Stimulated activated naive B cell treated with anti-CD40 and anti-IgM and Interleukin-4, amounts not matched to agents 10 μg/mL and 1 μg/mL and 100 μg/mL, for 72 hours (primary cell): Measurements from ENCODE around the gene SPECC1L.

Experiments
- ATAC-seq, 2 donors: fragments of 150-1000 bp; cut with Tn5 transposase; replicated peaks; 2 replicates each; pipeline ENCODE4 v1.10.0; 2021; ENCODE audit warnings: moderate library complexity in 1 of 2
- DNase-seq: peaks from one replicate; pipeline ENCODE4 v3.0.0; 2021
- H3K27ac Mint-ChIP-seq: one replicate; pipeline ENCODE4 v1.8.0; 2022; ENCODE audit warnings: mild to moderate bottlenecking, mixed read lengths
- H3K27me3 Mint-ChIP-seq, 2 donors: one replicate each; pipeline ENCODE4 v1.8.0; 2022; ENCODE audit warnings: mixed read lengths in 2 of 2
- H3K36me3 Mint-ChIP-seq, 2 donors: one replicate each; pipeline ENCODE4 v1.8.0; 2022; ENCODE audit warnings: mixed read lengths in 2 of 2, mild to moderate bottlenecking in 1 of 2
- H3K4me1 Mint-ChIP-seq, 2 donors: one replicate each; pipeline ENCODE4 v1.8.0; 2022; ENCODE audit warnings: mixed read lengths in 2 of 2, mild to moderate bottlenecking in 1 of 2
- H3K4me3 Mint-ChIP-seq, 2 donors: one replicate each; pipeline ENCODE4 v1.8.0; 2022; ENCODE audit warnings: mild to moderate bottlenecking in 2 of 2, mixed read lengths in 2 of 2, moderate library complexity in 1 of 2
- H3K9me3 Mint-ChIP-seq, 2 donors: one replicate each; pipeline ENCODE4 v1.8.0; 2022; ENCODE audit warnings: mixed read lengths in 2 of 2, mild to moderate bottlenecking in 1 of 2

SPECC1L gene

GRCh38 chr22:24390576-24390975 is 119.9 kb downstream of the SPECC1L start:
- ATAC-seq, result no peak
- Mint-ChIP-seq H3K4me3 (no peak overlapping the region), H3K27me3 (no peaks in the 10 kb centered on the region), H3K27ac (no peak overlapping the region), H3K4me1 (peaks cover 2 to 5% of the 10 kb centered on the region in 2 donors), H3K36me3 (peaks cover 31 to 35% of the 10 kb centered on the region in 2 donors), H3K9me3 (no peaks in the 10 kb centered on the region)
- DNase-seq, result no peak

- no peaks in the 10 kb centered on the region for H3K9me3 Mint-ChIP-seq
- H3K27me3 Mint-ChIP-seq, result no peaks in the 10 kb centered on the region
- DNase-seq (no peak), ATAC-seq (no peak)
- no peak overlapping the region for H3K27ac Mint-ChIP-seq
- H3K36me3 Mint-ChIP-seq, result peaks cover 31 to 36% of the 10 kb centered on the region in 2 donors
- no peak overlapping the region for H3K4me3 Mint-ChIP-seq
- peaks cover 2 to 5% of the 10 kb centered on the region in 2 donors for H3K4me1 Mint-ChIP-seq
Measured at GRCh38 chr22:24391836-24392217, 121.2 kb downstream of the SPECC1L start.

- Mint-ChIP-seq H3K4me1 (peaks cover 2 to 5% of the 10 kb centered on the region in 2 donors), H3K36me3 (peaks cover 29 to 34% of the 10 kb centered on the region in 2 donors), H3K27me3 (no peaks in the 10 kb centered on the region), H3K9me3 (no peaks in the 10 kb centered on the region), H3K27ac (no peak overlapping the region), H3K4me3 (no peak overlapping the region)
- no peak for ATAC-seq
- no peak for DNase-seq
Measured at GRCh38 chr22:24392218-24392931, 121.7 kb downstream of the SPECC1L start.

- Mint-ChIP-seq H3K9me3 (no peaks in the 10 kb centered on the region), H3K36me3 (peaks cover 31 to 37% of the 10 kb centered on the region in 2 donors), H3K4me3 (no peak overlapping the region), H3K27ac (no peak overlapping the region), H3K4me1 (peaks cover 5% of the 10 kb centered on the region in 2 donors), H3K27me3 (no peaks in the 10 kb centered on the region)
- ATAC-seq (no peak), DNase-seq (no peak)
Measured at GRCh38 chr22:24393012-24393559, 122.5 kb downstream of the SPECC1L start.

- H3K27me3 Mint-ChIP-seq, result no peaks in the 10 kb centered on the region
- ATAC-seq (no peak), DNase-seq (no peak)
- H3K4me1 Mint-ChIP-seq, result peaks cover 5% of the 10 kb centered on the region in 2 donors
- no peaks in the 10 kb centered on the region for H3K9me3 Mint-ChIP-seq
- no peak overlapping the region for H3K27ac Mint-ChIP-seq
- H3K36me3 Mint-ChIP-seq, result peaks cover 27 to 38% of the 10 kb centered on the region in 2 donors
- H3K4me3 Mint-ChIP-seq, result no peak overlapping the region
Measured at GRCh38 chr22:24393848-24394247, 123.2 kb downstream of the SPECC1L start.

GRCh38 chr22:24394254-24394653 is 123.6 kb downstream of the SPECC1L start:
- H3K4me3 Mint-ChIP-seq, result no peak overlapping the region
- no peaks in the 10 kb centered on the region for H3K9me3 Mint-ChIP-seq
- H3K27me3 Mint-ChIP-seq, result no peaks in the 10 kb centered on the region
- DNase-seq (no peak), ATAC-seq (no peak)
- peaks cover 5% of the 10 kb centered on the region in 2 donors for H3K4me1 Mint-ChIP-seq
- H3K27ac Mint-ChIP-seq, result no peak overlapping the region
- H3K36me3 Mint-ChIP-seq, result peaks cover 27 to 37% of the 10 kb centered on the region in 2 donors

- ATAC-seq (no peak), DNase-seq (no peak)
- Mint-ChIP-seq H3K4me1 (peaks cover 32 to 36% of the 10 kb centered on the region in 2 donors), H3K36me3 (peaks cover 32 to 51% of the 10 kb centered on the region in 2 donors), H3K27me3 (no peaks in the 10 kb centered on the region), H3K4me3 (no peak overlapping the region), H3K9me3 (no peaks in the 10 kb centered on the region), H3K27ac (no peak overlapping the region)
Measured at GRCh38 chr22:24398409-24398808, 127.8 kb downstream of the SPECC1L start.

- Mint-ChIP-seq H3K27ac (peak overlapping the region; percentile 26), H3K36me3 (peaks cover 45 to 61% of the 10 kb centered on the region in 2 donors), H3K4me3 (peak overlapping the region in 1 of 2 donors; percentile 65), H3K27me3 (no peaks in the 10 kb centered on the region), H3K4me1 (peaks cover 35 to 38% of the 10 kb centered on the region in 2 donors), H3K9me3 (no peaks in the 10 kb centered on the region)
- ATAC-seq, result no peak
- no peak for DNase-seq
Measured at GRCh38 chr22:24400034-24400725, 129.5 kb downstream of the SPECC1L start.

- no peak for DNase-seq
- peaks cover 46 to 58% of the 10 kb centered on the region in 2 donors for H3K36me3 Mint-ChIP-seq
- peak overlapping the region; percentile 56 for H3K27ac Mint-ChIP-seq
- H3K9me3 Mint-ChIP-seq, result no peaks in the 10 kb centered on the region
- no peaks in the 10 kb centered on the region for H3K27me3 Mint-ChIP-seq
- peak overlapping the region; percentile 65 for H3K4me3 Mint-ChIP-seq
- ATAC-seq, result no peak
- H3K4me1 Mint-ChIP-seq, result peaks cover 35 to 38% of the 10 kb centered on the region in 2 donors
Measured at GRCh38 chr22:24400726-24401596, 130.3 kb downstream of the SPECC1L start.

- Mint-ChIP-seq H3K9me3 (no peaks in the 10 kb centered on the region), H3K4me1 (peaks cover 35 to 38% of the 10 kb centered on the region in 2 donors), H3K27me3 (no peaks in the 10 kb centered on the region), H3K36me3 (peaks cover 43 to 60% of the 10 kb centered on the region in 2 donors), H3K4me3 (peak overlapping the region in 1 of 2 donors; percentile 56), H3K27ac (peak overlapping the region; percentile 75)
- ATAC-seq, result peak; percentile 30 to 33
- no peak for DNase-seq
Measured at GRCh38 chr22:24401931-24402367, 131.3 kb downstream of the SPECC1L start.

GRCh38 chr22:24402460-24403192 is 132.0 kb downstream of the SPECC1L start:
- H3K4me3 Mint-ChIP-seq, result peak overlapping the region; percentile 54 to 56
- H3K36me3 Mint-ChIP-seq, result peaks cover 49 to 65% of the 10 kb centered on the region in 2 donors
- peaks cover 38% of the 10 kb centered on the region in 2 donors for H3K4me1 Mint-ChIP-seq
- H3K27ac Mint-ChIP-seq, result peak overlapping the region; percentile 79
- no peaks in the 10 kb centered on the region for H3K9me3 Mint-ChIP-seq
- no peaks in the 10 kb centered on the region for H3K27me3 Mint-ChIP-seq
- ATAC-seq (peak; percentile 87), DNase-seq (peak; percentile 36)

- Mint-ChIP-seq H3K9me3 (no peaks in the 10 kb centered on the region), H3K4me3 (no peak overlapping the region), H3K36me3 (peaks cover 50 to 64% of the 10 kb centered on the region in 2 donors), H3K27me3 (no peaks in the 10 kb centered on the region), H3K4me1 (peaks cover 35 to 38% of the 10 kb centered on the region in 2 donors), H3K27ac (no peak overlapping the region)
- ATAC-seq (no peak), DNase-seq (no peak)
Measured at GRCh38 chr22:24403346-24403745, 132.7 kb downstream of the SPECC1L start.

GRCh38 chr22:24404561-24405275 is 134.1 kb downstream of the SPECC1L start:
- peaks cover 35 to 38% of the 10 kb centered on the region in 2 donors for H3K4me1 Mint-ChIP-seq
- ATAC-seq, result no peak
- H3K9me3 Mint-ChIP-seq, result no peaks in the 10 kb centered on the region
- peaks cover 53 to 63% of the 10 kb centered on the region in 2 donors for H3K36me3 Mint-ChIP-seq
- H3K4me3 Mint-ChIP-seq, result no peak overlapping the region
- H3K27me3 Mint-ChIP-seq, result no peaks in the 10 kb centered on the region
- H3K27ac Mint-ChIP-seq, result peak overlapping the region; percentile 53
- DNase-seq, result no peak
